HEK293T (cell line): Measurements from ENCODE around the gene ZNF217.
A peak's percentile ranks its signal among the peaks of the same experiment; 100 is the strongest.
"Not testable (repeated sequence)": the region's sequence is repeated elsewhere in the genome, so short reads cannot be mapped to it uniquely, and the experiment has no call there.

Experiments used
- CTCF ChIA-PET: fragments of 350-600 bp; formaldehyde crosslinking; extraction: SDS; loops from one replicate; lab custom pipeline; 2021; ENCODE audit warnings: antibody characterized with exemption, inconsistent platforms; lab: Yijun Ruan, JAX
- POLR2A ChIA-PET: fragments of 350-600 bp; formaldehyde crosslinking; extraction: SDS; loops from one replicate; lab custom pipeline; 2020; ENCODE audit warnings: antibody characterized with exemption, inconsistent platforms; lab: Yijun Ruan, JAX
- DNase-seq: peaks from one replicate; pipeline ENCODE4 v3.0.0; 2012; ENCODE audit warnings: mixed read lengths; ENCODE audit errors: extremely low spot score
- ARNT ChIP-seq: fragments of 450-650 bp; IDR thresholded peaks from 2 replicates; pipeline ENCODE4 v1.6.1; 2017; ENCODE audit warnings: mild to moderate bottlenecking
- BHLHE40 ChIP-seq: fragments of 450-650 bp; IDR thresholded peaks from 2 replicates; pipeline ENCODE4 v1.6.1; 2016; ENCODE audit warnings: mild to moderate bottlenecking, moderate library complexity, borderline replicate concordance
- CTBP1 ChIP-seq: fragments of 450-650 bp; IDR thresholded peaks from 2 replicates; pipeline ENCODE4 v1.6.1; 2016; ENCODE audit warnings: borderline replicate concordance
- ELF4 ChIP-seq: fragments of 450-650 bp; IDR thresholded peaks from 2 replicates; pipeline ENCODE4 v1.6.1; 2017; ENCODE audit warnings: antibody characterized with exemption
- FOXA1 ChIP-seq: fragments of 450-650 bp; IDR thresholded peaks from 2 replicates; pipeline ENCODE4 v1.6.1; 2016; ENCODE audit warnings: mild to moderate bottlenecking
- FOXK2 ChIP-seq: fragments of 450-650 bp; IDR thresholded peaks from 2 replicates; pipeline ENCODE4 v1.6.1; 2016; ENCODE audit warnings: mild to moderate bottlenecking
- FOXM1 ChIP-seq: fragments of 450-650 bp; IDR thresholded peaks from 2 replicates; pipeline ENCODE4 v1.6.1; 2017; ENCODE audit warnings: mild to moderate bottlenecking, borderline replicate concordance
- HDGF ChIP-seq: fragments of 450-650 bp; IDR thresholded peaks from 2 replicates; pipeline ENCODE4 v1.6.1; 2017; ENCODE audit warnings: antibody characterized with exemption, borderline replicate concordance
- L3MBTL2 ChIP-seq: fragments of 450-650 bp; conservative IDR thresholded peaks from 2 replicates; pipeline ENCODE4 v1.6.1; 2016; ENCODE audit warnings: mild to moderate bottlenecking
- LEF1 ChIP-seq: fragments of 450-650 bp; IDR thresholded peaks from 2 replicates; pipeline ENCODE4 v1.6.1; 2017; ENCODE audit warnings: mild to moderate bottlenecking, borderline replicate concordance
- NFRKB ChIP-seq: fragments of 450-650 bp; IDR thresholded peaks from 2 replicates; pipeline ENCODE4 v1.6.1; 2016; ENCODE audit warnings: mild to moderate bottlenecking, moderate library complexity
- PKNOX1 ChIP-seq: fragments of 450-650 bp; IDR thresholded peaks from 2 replicates; pipeline ENCODE4 v1.6.1; 2016
- SP1 ChIP-seq: fragments of 450-650 bp; IDR thresholded peaks from 2 replicates; pipeline ENCODE4 v1.6.1; 2017
- SUZ12 ChIP-seq: fragments of 450-650 bp; IDR thresholded peaks from 2 replicates; pipeline ENCODE4 v1.6.1; 2016; ENCODE audit warnings: mild to moderate bottlenecking
- TARDBP ChIP-seq: fragments of 450-650 bp; IDR thresholded peaks from 2 replicates; pipeline ENCODE4 v1.6.1; 2016
- ZNF384 ChIP-seq: fragments of 450-650 bp; IDR thresholded peaks from 2 replicates; pipeline ENCODE4 v1.6.1; 2016

The ZNF217 gene

GRCh38 chr20:53625311-53626129 is 31.9 kb upstream of the ZNF217 start:
- CTCF ChIA-PET, result no interaction called here
- no peak for TF ChIP-seq BHLHE40
- no peak for TF ChIP-seq SP1
- TF ChIP-seq SUZ12, result no peak
- no peak for TF ChIP-seq L3MBTL2
- TF ChIP-seq ELF4, result no peak
- TF ChIP-seq FOXK2, result no peak
- no peak for TF ChIP-seq TARDBP
- no peak for TF ChIP-seq HDGF
- TF ChIP-seq CTBP1, result no peak
- TF ChIP-seq LEF1, result no peak
- no peak for TF ChIP-seq NFRKB
- no peak for TF ChIP-seq FOXM1
- TF ChIP-seq ARNT, result no peak
- POLR2A ChIA-PET, result no interaction called here

GRCh38 chr20:53624927-53625250 is 31.2 kb upstream of the ZNF217 start:
- POLR2A ChIA-PET, CTCF ChIA-PET, DNase-seq: not testable (repeated sequence)

More at GRCh38 chr20:53625311-53626129, 31.9 kb upstream of the ZNF217 start:
- no peak for DNase-seq

- POLR2A ChIA-PET, result interaction anchor here (0.6 to 3.7 kb wide), 15 partner anchors 8 to 316 kb away, joined by 3 to 42 read pairs (median 4); partner anchors contain the start of gene ZNF217
- peak; percentile 61 for DNase-seq
- TF ChIP-seq ZNF384 (0 out of 2 replicates have a peak, but pooled peaks have one; percentile 38), SUZ12 (no peak), BHLHE40 (no peak), ELF4 (no peak), TARDBP (no peak), FOXM1 (no peak), L3MBTL2 (peak; percentile 63), HDGF (no peak), PKNOX1 (no peak), LEF1 (no peak), CTBP1 (no peak), NFRKB (peak; percentile 61; the same call in 1 of the 2 replicates), SP1 (no peak), ARNT (no peak)
- CTCF ChIA-PET, result interaction anchor here (0.7 kb wide), 1 partner anchor 8 kb away, joined by 3 read pairs; no protein-coding TSS in a partner anchor
Observed at GRCh38 chr20:53623454-53624211, 30.0 kb upstream of the ZNF217 start.

- ChIA-PET POLR2A (interaction anchor here (1.0 to 3.7 kb wide), 13 partner anchors 9 to 316 kb away, joined by 3 to 42 read pairs (median 5); partner anchors contain the start of gene ZNF217), CTCF (interaction anchor here (0.6 kb wide), 1 partner anchor 15 kb away, joined by 3 read pairs; no protein-coding TSS in a partner anchor)
- DNase-seq, result no peak
- no peak for TF ChIP-seq PKNOX1
- no peak for TF ChIP-seq HDGF
- no peak for TF ChIP-seq FOXA1
- TF ChIP-seq CTBP1, result no peak
- no peak for TF ChIP-seq TARDBP
- TF ChIP-seq LEF1, result no peak
- no peak for TF ChIP-seq BHLHE40
- TF ChIP-seq SUZ12, result no peak
- no peak for TF ChIP-seq ELF4
- no peak for TF ChIP-seq ZNF384
- no peak for TF ChIP-seq FOXK2
- TF ChIP-seq SP1, result no peak
- TF ChIP-seq NFRKB, result no peak
- no peak for TF ChIP-seq ARNT
- TF ChIP-seq FOXM1, result no peak
Observed at GRCh38 chr20:53623134-53623453, 29.5 kb upstream of the ZNF217 start.

- CTCF ChIA-PET, result interaction anchor here (0.5 to 1.1 kb wide), 5 partner anchors 15 to 172 kb away, joined by 3 to 7 read pairs (median 3); no protein-coding TSS in a partner anchor
- TF ChIP-seq TARDBP (no peak), FOXM1 (no peak), HDGF (no peak), ARNT (no peak), CTBP1 (no peak), BHLHE40 (no peak), NFRKB (no peak)
- POLR2A ChIA-PET, result interaction anchor here (1.0 to 3.7 kb wide), 13 partner anchors 9 to 317 kb away, joined by 3 to 42 read pairs (median 5); partner anchors contain the start of gene ZNF217
- DNase-seq, result no peak
Observed at GRCh38 chr20:53622247-53623133, 28.9 kb upstream of the ZNF217 start.
